Stimulated activated CD8-positive, alpha-beta memory T cell treated with anti-CD3 and anti-CD28 coated beads, Interleukin-12 subunit alpha, Interleukin-12 subunit beta, amount 100 ng/mL, for 4 hours (primary cell): ENCODE results near the gene CNTNAP2.
"Not testable (repeated sequence)": the region's sequence is repeated elsewhere in the genome, so short reads cannot be mapped to it uniquely, and the experiment has no call there.

Experiments used
- DNase-seq: peaks from one replicate; pipeline ENCODE4 v3.0.0-alpha.2; 2020; ENCODE audit warnings: low read depth

CNTNAP2 gene

GRCh38 chr7:148270576-148270975, 2154.0 kb downstream of the CNTNAP2 start:
- DNase-seq = no peak

- DNase-seq = no peak
Measured at GRCh38 chr7:148274118-148274517, 2157.5 kb downstream of the CNTNAP2 start.

- no peak for DNase-seq
Measured at GRCh38 chr7:148275359-148275890, 2158.8 kb downstream of the CNTNAP2 start.

- no peak for DNase-seq
Measured at GRCh38 chr7:148276314-148277041, 2159.9 kb downstream of the CNTNAP2 start.

- no peak for DNase-seq
Measured at GRCh38 chr7:148277042-148277660, 2160.6 kb downstream of the CNTNAP2 start.

GRCh38 chr7:148286150-148286549, 2169.5 kb downstream of the CNTNAP2 start:
- DNase-seq = no peak

GRCh38 chr7:148287538-148287937, 2170.9 kb downstream of the CNTNAP2 start:
- no peak for DNase-seq

GRCh38 chr7:148288592-148289151, 2172.1 kb downstream of the CNTNAP2 start:
- no peak for DNase-seq

GRCh38 chr7:148289630-148290029, 2173.0 kb downstream of the CNTNAP2 start:
- no peak for DNase-seq

GRCh38 chr7:148290538-148290937, 2173.9 kb downstream of the CNTNAP2 start:
- no peak for DNase-seq

- no peak for DNase-seq
Measured at GRCh38 chr7:148291799-148292198, 2175.2 kb downstream of the CNTNAP2 start.

GRCh38 chr7:148296994-148297644, 2180.5 kb downstream of the CNTNAP2 start:
- DNase-seq = no peak

GRCh38 chr7:148298768-148299167, 2182.2 kb downstream of the CNTNAP2 start:
- not testable (repeated sequence) for DNase-seq

GRCh38 chr7:148299350-148300276, 2183.0 kb downstream of the CNTNAP2 start:
- no peak for DNase-seq

GRCh38 chr7:148302436-148302835, 2185.8 kb downstream of the CNTNAP2 start:
- not testable (repeated sequence) for DNase-seq

GRCh38 chr7:148303295-148304082, 2186.9 kb downstream of the CNTNAP2 start:
- DNase-seq = no peak

GRCh38 chr7:148304083-148304335, 2187.4 kb downstream of the CNTNAP2 start:
- DNase-seq = no peak

GRCh38 chr7:148304456-148304855, 2187.9 kb downstream of the CNTNAP2 start:
- DNase-seq = no peak

- DNase-seq = no peak
Measured at GRCh38 chr7:148306759-148307158, 2190.2 kb downstream of the CNTNAP2 start.

- DNase-seq = no peak
Measured at GRCh38 chr7:148318102-148318811, 2201.7 kb downstream of the CNTNAP2 start.
